Liver (tissue), 9 donors: ENCODE data around the gene NBEAL2. TPM values are rescaled to one million over a fixed set of nuclear protein-coding genes. Genes with fewer than 3 reads are reported as not detected.

ENCODE experiments used
- DNase-seq: peaks from one replicate; pipeline ENCODE4 v3.0.0-alpha.2; 2017; ENCODE audit warnings: low spot score
- H3K27ac ChIP-seq, 2 donors: one replicate each; pipeline ENCODE4 v1.7.0; 2013; ENCODE audit warnings: inconsistent platforms in 2 of 2, low read length in 2 of 2, control low read depth in 1 of 2, low read depth in 1 of 2, mild to moderate bottlenecking in 1 of 2
- H3K27me3 ChIP-seq, 4 donors: one replicate each; pipeline versions ENCODE4 v1.6.1 to v1.7.0; 2013; ENCODE audit warnings: low read length in 3 of 4, inconsistent platforms in 1 of 4, mild to moderate bottlenecking in 1 of 4, moderate library complexity in 1 of 4; ENCODE audit not compliant: control insufficient read depth in 4 of 4, insufficient read depth in 4 of 4
- H3K36me3 ChIP-seq, 4 donors: one replicate each; pipeline versions ENCODE4 v1.6.1 to v1.7.0; 2013; ENCODE audit warnings: low read length in 3 of 4, mild to moderate bottlenecking in 3 of 4, low read depth in 1 of 4, moderate library complexity in 1 of 4; ENCODE audit not compliant: control insufficient read depth in 4 of 4, insufficient read depth in 3 of 4
- H3K4me1 ChIP-seq, 4 donors: one replicate each; pipeline versions ENCODE4 v1.6.1 to v1.7.0; 2013; ENCODE audit warnings: low read length in 3 of 4, mild to moderate bottlenecking in 3 of 4, moderate library complexity in 1 of 4; ENCODE audit not compliant: control insufficient read depth in 4 of 4, insufficient read depth in 4 of 4
- H3K4me3 ChIP-seq, 3 donors: one replicate each; pipeline versions ENCODE4 v1.6.1 to v1.7.0; 2013; ENCODE audit warnings: low read length in 3 of 3, control low read depth in 1 of 3, low read depth in 1 of 3, mild to moderate bottlenecking in 1 of 3
- H3K9ac ChIP-seq, 2 donors: one replicate each; pipeline ENCODE4 v1.7.0; 2013; ENCODE audit warnings: low read length in 2 of 2, mild to moderate bottlenecking in 2 of 2, moderate library complexity in 2 of 2, control low read depth in 1 of 2, low read depth in 1 of 2
- H3K9me3 ChIP-seq, 4 donors: one replicate each; pipeline versions ENCODE4 v1.6.1 to v1.7.0; 2013; ENCODE audit warnings: low read length in 3 of 4; ENCODE audit not compliant: control insufficient read depth in 4 of 4
- EGR1 ChIP-seq, 2 donors: IDR thresholded peaks; 2 replicates each; pipeline ENCODE4 v1.6.1; 2016 to 2018; ENCODE audit warnings: antibody characterized with exemption in 2 of 2, low read depth in 2 of 2
- FOXA1 ChIP-seq: IDR thresholded peaks from 2 replicates; pipeline ENCODE4 v1.6.1; 2016; ENCODE audit warnings: antibody characterized with exemption
- FOXA2 ChIP-seq: IDR thresholded peaks from 2 replicates; pipeline ENCODE4 v1.6.1; 2016; ENCODE audit warnings: antibody characterized with exemption
- GABPA ChIP-seq, 2 donors: IDR thresholded peaks in 1 of 2; conservative IDR thresholded peaks in 1 of 2; 2 replicates each; pipeline ENCODE4 v1.6.1; 2016; ENCODE audit warnings: antibody characterized with exemption in 2 of 2, mild to moderate bottlenecking in 1 of 2, moderate library complexity in 1 of 2
- HNF4A ChIP-seq, 2 donors: conservative IDR thresholded peaks; 2 replicates each; pipeline ENCODE4 v1.6.1; 2016; ENCODE audit warnings: antibody characterized with exemption in 2 of 2, mild to moderate bottlenecking in 2 of 2
- HNF4G ChIP-seq: IDR thresholded peaks from 2 replicates; pipeline ENCODE4 v1.6.1; 2016; ENCODE audit warnings: antibody characterized with exemption
- JUND ChIP-seq, 2 donors: IDR thresholded peaks; 2 replicates each; pipeline ENCODE4 v1.6.1; 2016; ENCODE audit warnings: antibody characterized with exemption in 2 of 2
- NR2F2 ChIP-seq: IDR thresholded peaks from 2 replicates; pipeline ENCODE4 v1.6.1; 2016; ENCODE audit warnings: antibody characterized with exemption
- RAD21 ChIP-seq, 2 donors: IDR thresholded peaks; 2 replicates each; pipeline ENCODE4 v1.6.1; 2016; ENCODE audit warnings: antibody characterized with exemption in 2 of 2, mild to moderate bottlenecking in 2 of 2
- RXRA ChIP-seq, 2 donors: IDR thresholded peaks; 2 replicates each; pipeline ENCODE4 v1.6.1; 2017 to 2018; ENCODE audit warnings: antibody characterized with exemption in 2 of 2, mild to moderate bottlenecking in 1 of 2
- SP1 ChIP-seq: IDR thresholded peaks from 2 replicates; pipeline ENCODE4 v1.6.1; 2018; ENCODE audit warnings: antibody characterized with exemption, mild to moderate bottlenecking
- TAF1 ChIP-seq: conservative IDR thresholded peaks from 2 replicates; pipeline ENCODE4 v1.6.1; 2016; ENCODE audit warnings: antibody characterized with exemption, mild to moderate bottlenecking
- YY1 ChIP-seq: IDR thresholded peaks from 2 replicates; pipeline ENCODE4 v1.6.1; 2016; ENCODE audit warnings: antibody characterized with exemption, mild to moderate bottlenecking
- WGBS: extraction: QIAGEN DNeasy Blood & Tissue Kit; methylation state at CpG from one replicate; pipeline ENCODE4 v1.1.7; 2013; 5-methylcytosine and 5-hydroxymethylcytosine counted together
- polyA plus RNA-seq, 2 donors: library from polyadenylated mRNA; stranded (reverse) in 1 of 2; unstranded in 1 of 2; fragments of 200-250 nt in 1 of 2; fragments of >200 nt in 1 of 2; fragmentation: Nextera tagmentation in 1 of 2; extraction: Ambion mirVana in 1 of 2; gene quantifications; one replicate each; pipeline versions ENCODE4 v1.2.1 to v1.2.3, GENCODE V29; 2013 to 2015
- total RNA-seq, 2 donors: library from RNA; depleted of rRNA; stranded (reverse); fragments of >200 nt; gene quantifications; one replicate each; pipeline ENCODE4 v1.2.3, GENCODE V29; 2014
- TF ChIP-seq, protein P1 (sequence below): IDR thresholded peaks from 2 replicates; pipeline ENCODE4 v1.6.1; 2016; ENCODE audit warnings: antibody characterized with exemption
- TF ChIP-seq, protein P2 (sequence below): fragments of 150-350 bp; IDR thresholded peaks from 2 replicates; pipeline ENCODE4 v1.5.1; 2017; ENCODE audit warnings: improper control_type of control experiment, low read depth, low read length; ENCODE audit not compliant: missing input control
- TF ChIP-seq, protein P3 (sequence below): IDR thresholded peaks from 2 replicates; pipeline ENCODE4 v1.6.1; 2016; ENCODE audit warnings: antibody characterized with exemption
- TF ChIP-seq, protein P4 (sequence below): IDR thresholded peaks from 2 replicates; pipeline ENCODE4 v1.6.1; 2016; ENCODE audit warnings: antibody characterized with exemption, mild to moderate bottlenecking
- donor health status: healthy.
- donor health status: healthy.
- donor health status: healthy.
- donor health status: healthy.
- donor health status: healthy.

NBEAL2 gene
- total and polyA plus RNA-seq, 4 donors, result 2.0 to 20.7 (median 7.6) TPM

- DNase-seq, result no peak
- WGBS, result 91% methylated on average over 32 of the region's 32 CpGs
Observed at GRCh38 chr3:47005212-47006144, 26.0 kb downstream of the NBEAL2 start.

GRCh38 chr3:47006145-47006651 is 26.7 kb downstream of the NBEAL2 start:
- H3K9ac ChIP-seq, result no peak overlapping the region
- H3K4me3 ChIP-seq, result no peak overlapping the region
- H3K27me3 ChIP-seq, result no peaks in the 10 kb centered on the region
- H3K27ac ChIP-seq, result no peak overlapping the region
- H3K4me1 ChIP-seq, result peaks cover 0 to 10% (median 3%) of the 10 kb centered on the region in 4 donors
- DNase-seq, result no peak
- H3K36me3 ChIP-seq, result peaks cover 0 to 40% (median 7%) of the 10 kb centered on the region in 4 donors
- H3K9me3 ChIP-seq, result no peaks in the 10 kb centered on the region
- 91% methylated on average over 9 of the region's 9 CpGs for WGBS
- TF ChIP-seq HNF4A (conservative IDR thresholded peaks at IDR 0.05) (no peak), NR2F2 (no peak), YY1 (no peak), JUND (IDR thresholded peaks at IDR 0.05) (no peak), HNF4G (no peak), EGR1 (IDR thresholded peaks at IDR 0.05; ENCODE audit: low read depth in 2 of 2) (no peak), FOXA1 (no peak), RAD21 (IDR thresholded peaks at IDR 0.05) (no peak), RXRA (IDR thresholded peaks at IDR 0.05) (no peak), GABPA (IDR thresholded peaks at IDR 0.05 in 1 of 2, conservative IDR thresholded peaks at IDR 0.05 in 1 of 2) (no peak), FOXA2 (no peak), TAF1 (no peak), SP1 (no peak)
- TF ChIP-seq, protein P1, sequence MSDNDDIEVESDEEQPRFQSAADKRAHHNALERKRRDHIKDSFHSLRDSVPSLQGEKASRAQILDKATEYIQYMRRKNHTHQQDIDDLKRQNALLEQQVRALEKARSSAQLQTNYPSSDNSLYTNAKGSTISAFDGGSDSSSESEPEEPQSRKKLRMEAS, result no peak
- TF ChIP-seq, protein P2, sequence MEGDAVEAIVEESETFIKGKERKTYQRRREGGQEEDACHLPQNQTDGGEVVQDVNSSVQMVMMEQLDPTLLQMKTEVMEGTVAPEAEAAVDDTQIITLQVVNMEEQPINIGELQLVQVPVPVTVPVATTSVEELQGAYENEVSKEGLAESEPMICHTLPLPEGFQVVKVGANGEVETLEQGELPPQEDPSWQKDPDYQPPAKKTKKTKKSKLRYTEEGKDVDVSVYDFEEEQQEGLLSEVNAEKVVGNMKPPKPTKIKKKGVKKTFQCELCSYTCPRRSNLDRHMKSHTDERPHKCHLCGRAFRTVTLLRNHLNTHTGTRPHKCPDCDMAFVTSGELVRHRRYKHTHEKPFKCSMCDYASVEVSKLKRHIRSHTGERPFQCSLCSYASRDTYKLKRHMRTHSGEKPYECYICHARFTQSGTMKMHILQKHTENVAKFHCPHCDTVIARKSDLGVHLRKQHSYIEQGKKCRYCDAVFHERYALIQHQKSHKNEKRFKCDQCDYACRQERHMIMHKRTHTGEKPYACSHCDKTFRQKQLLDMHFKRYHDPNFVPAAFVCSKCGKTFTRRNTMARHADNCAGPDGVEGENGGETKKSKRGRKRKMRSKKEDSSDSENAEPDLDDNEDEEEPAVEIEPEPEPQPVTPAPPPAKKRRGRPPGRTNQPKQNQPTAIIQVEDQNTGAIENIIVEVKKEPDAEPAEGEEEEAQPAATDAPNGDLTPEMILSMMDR, result no peak
- TF ChIP-seq, protein P3, sequence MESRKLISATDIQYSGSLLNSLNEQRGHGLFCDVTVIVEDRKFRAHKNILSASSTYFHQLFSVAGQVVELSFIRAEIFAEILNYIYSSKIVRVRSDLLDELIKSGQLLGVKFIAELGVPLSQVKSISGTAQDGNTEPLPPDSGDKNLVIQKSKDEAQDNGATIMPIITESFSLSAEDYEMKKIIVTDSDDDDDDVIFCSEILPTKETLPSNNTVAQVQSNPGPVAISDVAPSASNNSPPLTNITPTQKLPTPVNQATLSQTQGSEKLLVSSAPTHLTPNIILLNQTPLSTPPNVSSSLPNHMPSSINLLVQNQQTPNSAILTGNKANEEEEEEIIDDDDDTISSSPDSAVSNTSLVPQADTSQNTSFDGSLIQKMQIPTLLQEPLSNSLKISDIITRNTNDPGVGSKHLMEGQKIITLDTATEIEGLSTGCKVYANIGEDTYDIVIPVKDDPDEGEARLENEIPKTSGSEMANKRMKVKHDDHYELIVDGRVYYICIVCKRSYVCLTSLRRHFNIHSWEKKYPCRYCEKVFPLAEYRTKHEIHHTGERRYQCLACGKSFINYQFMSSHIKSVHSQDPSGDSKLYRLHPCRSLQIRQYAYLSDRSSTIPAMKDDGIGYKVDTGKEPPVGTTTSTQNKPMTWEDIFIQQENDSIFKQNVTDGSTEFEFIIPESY, result no peak
- TF ChIP-seq, protein P4, sequence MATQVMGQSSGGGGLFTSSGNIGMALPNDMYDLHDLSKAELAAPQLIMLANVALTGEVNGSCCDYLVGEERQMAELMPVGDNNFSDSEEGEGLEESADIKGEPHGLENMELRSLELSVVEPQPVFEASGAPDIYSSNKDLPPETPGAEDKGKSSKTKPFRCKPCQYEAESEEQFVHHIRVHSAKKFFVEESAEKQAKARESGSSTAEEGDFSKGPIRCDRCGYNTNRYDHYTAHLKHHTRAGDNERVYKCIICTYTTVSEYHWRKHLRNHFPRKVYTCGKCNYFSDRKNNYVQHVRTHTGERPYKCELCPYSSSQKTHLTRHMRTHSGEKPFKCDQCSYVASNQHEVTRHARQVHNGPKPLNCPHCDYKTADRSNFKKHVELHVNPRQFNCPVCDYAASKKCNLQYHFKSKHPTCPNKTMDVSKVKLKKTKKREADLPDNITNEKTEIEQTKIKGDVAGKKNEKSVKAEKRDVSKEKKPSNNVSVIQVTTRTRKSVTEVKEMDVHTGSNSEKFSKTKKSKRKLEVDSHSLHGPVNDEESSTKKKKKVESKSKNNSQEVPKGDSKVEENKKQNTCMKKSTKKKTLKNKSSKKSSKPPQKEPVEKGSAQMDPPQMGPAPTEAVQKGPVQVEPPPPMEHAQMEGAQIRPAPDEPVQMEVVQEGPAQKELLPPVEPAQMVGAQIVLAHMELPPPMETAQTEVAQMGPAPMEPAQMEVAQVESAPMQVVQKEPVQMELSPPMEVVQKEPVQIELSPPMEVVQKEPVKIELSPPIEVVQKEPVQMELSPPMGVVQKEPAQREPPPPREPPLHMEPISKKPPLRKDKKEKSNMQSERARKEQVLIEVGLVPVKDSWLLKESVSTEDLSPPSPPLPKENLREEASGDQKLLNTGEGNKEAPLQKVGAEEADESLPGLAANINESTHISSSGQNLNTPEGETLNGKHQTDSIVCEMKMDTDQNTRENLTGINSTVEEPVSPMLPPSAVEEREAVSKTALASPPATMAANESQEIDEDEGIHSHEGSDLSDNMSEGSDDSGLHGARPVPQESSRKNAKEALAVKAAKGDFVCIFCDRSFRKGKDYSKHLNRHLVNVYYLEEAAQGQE, result no peak

More at GRCh38 chr3:47005212-47006144, 26.0 kb downstream of the NBEAL2 start:
- H3K36me3 ChIP-seq, result peaks cover 0 to 43% (median 8%) of the 10 kb centered on the region in 4 donors
- no peaks in the 10 kb centered on the region for H3K9me3 ChIP-seq
- H3K27ac ChIP-seq, result no peak overlapping the region
- no peak overlapping the region for H3K4me3 ChIP-seq
- peaks cover 0 to 10% (median 3%) of the 10 kb centered on the region in 4 donors for H3K4me1 ChIP-seq
- no peak overlapping the region for H3K9ac ChIP-seq
- TF ChIP-seq, protein P3, result no peak
- TF ChIP-seq HNF4G, result no peak
- no peak for TF ChIP-seq TAF1
- TF ChIP-seq, protein P1, result no peak
- no peak for TF ChIP-seq FOXA2
- no peak for TF ChIP-seq FOXA1
- TF ChIP-seq GABPA (IDR thresholded peaks at IDR 0.05 in 1 of 2, conservative IDR thresholded peaks at IDR 0.05 in 1 of 2), result no peak
- no peak for TF ChIP-seq SP1
- no peak for TF ChIP-seq RXRA (IDR thresholded peaks at IDR 0.05)
- no peak for TF ChIP-seq RAD21 (IDR thresholded peaks at IDR 0.05)
- TF ChIP-seq NR2F2, result no peak
- no peak for TF ChIP-seq HNF4A (conservative IDR thresholded peaks at IDR 0.05)
- no peak for TF ChIP-seq JUND (IDR thresholded peaks at IDR 0.05)
- H3K27me3 ChIP-seq, result no peaks in the 10 kb centered on the region
